Upper lobe of right lung (tissue), 1 donor: ENCODE data around the gene SMCO4. TPM values are rescaled to one million over a fixed set of nuclear protein-coding genes. Genes with fewer than 3 reads are reported as not detected.

Experiments
- ATAC-seq: fragments of 200-7000 bp; cut with Tn5 transposase; one replicate; pipeline ENCODE4 v1.9.1; 2020; ENCODE audit warnings: mild to moderate bottlenecking, moderate library complexity
- DNase-seq: peaks from one replicate; pipeline ENCODE4 v3.0.0-alpha.2; 2020
- H3K27ac ChIP-seq: fragments of 200-600 bp; one replicate; pipeline ENCODE4 v1.8.0; 2022
- H3K27me3 ChIP-seq: fragments of 200-600 bp; one replicate; pipeline ENCODE4 v1.8.0; 2022; ENCODE audit warnings: mild to moderate bottlenecking
- H3K36me3 ChIP-seq: fragments of 200-600 bp; one replicate; pipeline ENCODE4 v1.8.0; 2022
- H3K4me1 ChIP-seq: fragments of 200-600 bp; one replicate; pipeline ENCODE4 v1.8.0; 2022
- H3K4me3 ChIP-seq: fragments of 200-600 bp; one replicate; pipeline ENCODE4 v1.8.0; 2022; ENCODE audit warnings: mild to moderate bottlenecking
- H3K9me3 ChIP-seq: fragments of 200-600 bp; one replicate; pipeline ENCODE4 v1.8.0; 2022
- intact Hi-C: fragments of 100-400 bp; cut with DNase I; formaldehyde crosslinking; loops from one replicate; pipeline ENCODE4 v1.11.0; 2022
- total RNA-seq: library from RNA; stranded (reverse); fragmentation: NEBNext Ultra II Directional; extraction: Animal tissue kit (Norgen Biotek cat#: 25700); gene quantifications from one replicate; pipeline ENCODE4 v1.2.1, GENCODE V29; 2021
- TF ChIP-seq, protein P1 (sequence below): fragments of 200-600 bp; IDR thresholded peaks from one replicate; pipeline ENCODE4 v1.8.0; 2022; ENCODE audit warnings: antibody characterized with exemption
- donor health status: DM: no; HTN: yes; CAD: no; lungs with severe emphysema.

The SMCO4 gene
- total RNA-seq, 1 donor from 2014 or later, result 55.7 TPM

DNA sequence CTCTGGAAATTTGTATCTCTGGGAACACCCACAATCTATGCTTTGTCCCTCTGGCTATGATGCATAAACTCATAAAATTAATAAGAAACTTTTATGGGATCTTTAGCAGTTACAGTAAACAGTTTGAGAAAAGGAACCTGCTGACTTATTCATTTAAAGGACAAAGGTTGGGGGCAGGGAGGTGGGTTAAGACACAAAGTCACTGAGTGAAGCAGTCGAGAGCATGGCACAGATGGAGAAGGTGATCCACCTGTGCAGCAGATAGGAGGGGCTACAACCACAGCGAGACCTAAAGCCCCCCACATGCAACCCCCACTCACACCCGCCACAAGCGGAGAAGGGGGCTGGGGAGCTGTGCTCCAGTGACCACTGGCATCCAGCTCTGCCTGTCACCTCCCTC, 45.0 kb downstream of the SMCO4 start:
- TF ChIP-seq, protein P1, sequence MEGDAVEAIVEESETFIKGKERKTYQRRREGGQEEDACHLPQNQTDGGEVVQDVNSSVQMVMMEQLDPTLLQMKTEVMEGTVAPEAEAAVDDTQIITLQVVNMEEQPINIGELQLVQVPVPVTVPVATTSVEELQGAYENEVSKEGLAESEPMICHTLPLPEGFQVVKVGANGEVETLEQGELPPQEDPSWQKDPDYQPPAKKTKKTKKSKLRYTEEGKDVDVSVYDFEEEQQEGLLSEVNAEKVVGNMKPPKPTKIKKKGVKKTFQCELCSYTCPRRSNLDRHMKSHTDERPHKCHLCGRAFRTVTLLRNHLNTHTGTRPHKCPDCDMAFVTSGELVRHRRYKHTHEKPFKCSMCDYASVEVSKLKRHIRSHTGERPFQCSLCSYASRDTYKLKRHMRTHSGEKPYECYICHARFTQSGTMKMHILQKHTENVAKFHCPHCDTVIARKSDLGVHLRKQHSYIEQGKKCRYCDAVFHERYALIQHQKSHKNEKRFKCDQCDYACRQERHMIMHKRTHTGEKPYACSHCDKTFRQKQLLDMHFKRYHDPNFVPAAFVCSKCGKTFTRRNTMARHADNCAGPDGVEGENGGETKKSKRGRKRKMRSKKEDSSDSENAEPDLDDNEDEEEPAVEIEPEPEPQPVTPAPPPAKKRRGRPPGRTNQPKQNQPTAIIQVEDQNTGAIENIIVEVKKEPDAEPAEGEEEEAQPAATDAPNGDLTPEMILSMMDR, result no peak
- ATAC-seq (no peak), DNase-seq (no peak)
- H3K27ac ChIP-seq, result no peak overlapping the region
- no peak overlapping the region for H3K4me3 ChIP-seq
- H3K4me1 ChIP-seq, result no peaks in the 10 kb centered on the region
- no peaks in the 10 kb centered on the region for H3K27me3 ChIP-seq
- intact Hi-C loops, result no loop called here
- H3K9me3 ChIP-seq, result no peaks in the 10 kb centered on the region
- H3K36me3 ChIP-seq, result no peaks in the 10 kb centered on the region

- intact Hi-C loops, result no loop called here
- TF ChIP-seq, protein P1, result no peak
- no peak overlapping the region for H3K27ac ChIP-seq
These were observed 45.6 kb downstream of the SMCO4 start for GRCh38 chr11:93497596-93497995.

GRCh38 chr11:93494357-93494756, 48.8 kb downstream of the SMCO4 start:
- no peak overlapping the region for H3K27ac ChIP-seq
- H3K4me1 ChIP-seq, result no peaks in the 10 kb centered on the region
- no peaks in the 10 kb centered on the region for H3K36me3 ChIP-seq

More at GRCh38 chr11:93497596-93497995, 45.6 kb downstream of the SMCO4 start:
- Histone ChIP-seq H3K9me3 (no peaks in the 10 kb centered on the region), H3K4me1 (no peaks in the 10 kb centered on the region), H3K36me3 (no peaks in the 10 kb centered on the region), H3K27me3 (no peaks in the 10 kb centered on the region), H3K4me3 (no peak overlapping the region)
- no peak for DNase-seq
- peak; percentile 58 for ATAC-seq

GRCh38 chr11:93493252-93493897, 49.8 kb downstream of the SMCO4 start:
- Histone ChIP-seq H3K27ac (no peak overlapping the region), H3K27me3 (no peaks in the 10 kb centered on the region), H3K9me3 (no peaks in the 10 kb centered on the region), H3K4me1 (no peaks in the 10 kb centered on the region), H3K4me3 (no peak overlapping the region), H3K36me3 (no peaks in the 10 kb centered on the region)
- intact Hi-C loops, result no loop called here
- TF ChIP-seq, protein P1, result no peak
- no peak for DNase-seq
- peak; percentile 35 for ATAC-seq

More at GRCh38 chr11:93494357-93494756, 48.8 kb downstream of the SMCO4 start:
- no peak for DNase-seq
- Histone ChIP-seq H3K9me3 (no peaks in the 10 kb centered on the region), H3K27me3 (no peaks in the 10 kb centered on the region), H3K4me3 (no peak overlapping the region)
- TF ChIP-seq, protein P1, result no peak
- intact Hi-C loops, result no loop called here
- no peak for ATAC-seq

DNA sequence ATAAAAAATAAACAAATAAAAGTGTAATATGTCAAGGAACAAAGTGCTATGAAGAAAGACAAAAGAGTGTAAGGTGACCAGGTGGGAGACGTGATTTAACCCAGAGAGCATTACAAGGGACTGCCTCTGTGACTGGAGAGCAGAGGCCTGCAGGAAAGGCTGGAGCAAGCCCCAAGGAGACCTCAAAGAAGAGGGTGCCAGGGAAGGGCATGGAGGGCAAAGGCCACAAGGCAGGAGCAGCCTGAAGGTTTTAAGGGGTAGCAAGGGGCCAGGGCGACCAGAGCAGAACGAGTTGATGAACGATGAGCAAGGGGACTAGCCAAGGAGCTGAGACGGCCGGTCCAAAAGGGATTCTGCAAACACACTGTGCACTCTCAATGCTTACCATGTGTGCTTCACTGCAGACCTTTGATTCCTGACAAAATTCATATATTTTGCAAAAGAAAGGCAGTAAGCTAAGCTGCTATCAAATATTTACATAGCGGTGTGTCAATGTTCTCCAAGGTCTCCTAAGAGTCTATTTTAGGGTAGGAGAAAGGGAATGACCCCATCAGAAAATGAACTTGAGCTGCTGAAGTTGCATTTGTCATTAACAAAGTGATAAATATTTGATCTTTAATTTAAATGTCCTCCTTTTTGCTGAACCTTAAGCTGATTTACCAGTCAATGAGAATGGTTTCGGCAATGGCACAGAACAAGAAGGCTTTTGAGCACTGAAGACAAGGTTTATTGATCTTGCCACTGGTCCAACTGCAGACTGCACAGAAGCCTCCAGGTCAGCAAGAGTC, 50.5 kb downstream of the SMCO4 start:
- no peak for ATAC-seq
- Histone ChIP-seq H3K9me3 (no peaks in the 10 kb centered on the region), H3K27me3 (no peaks in the 10 kb centered on the region), H3K4me3 (no peak overlapping the region), H3K36me3 (no peaks in the 10 kb centered on the region), H3K27ac (no peak overlapping the region), H3K4me1 (no peaks in the 10 kb centered on the region)
- intact Hi-C loops, result no loop called here
- no peak for DNase-seq
- TF ChIP-seq, protein P1, result no peak
